Measurements from ENCODE around the gene SURF1.

- TF ChIP-seq, protein P1, sequence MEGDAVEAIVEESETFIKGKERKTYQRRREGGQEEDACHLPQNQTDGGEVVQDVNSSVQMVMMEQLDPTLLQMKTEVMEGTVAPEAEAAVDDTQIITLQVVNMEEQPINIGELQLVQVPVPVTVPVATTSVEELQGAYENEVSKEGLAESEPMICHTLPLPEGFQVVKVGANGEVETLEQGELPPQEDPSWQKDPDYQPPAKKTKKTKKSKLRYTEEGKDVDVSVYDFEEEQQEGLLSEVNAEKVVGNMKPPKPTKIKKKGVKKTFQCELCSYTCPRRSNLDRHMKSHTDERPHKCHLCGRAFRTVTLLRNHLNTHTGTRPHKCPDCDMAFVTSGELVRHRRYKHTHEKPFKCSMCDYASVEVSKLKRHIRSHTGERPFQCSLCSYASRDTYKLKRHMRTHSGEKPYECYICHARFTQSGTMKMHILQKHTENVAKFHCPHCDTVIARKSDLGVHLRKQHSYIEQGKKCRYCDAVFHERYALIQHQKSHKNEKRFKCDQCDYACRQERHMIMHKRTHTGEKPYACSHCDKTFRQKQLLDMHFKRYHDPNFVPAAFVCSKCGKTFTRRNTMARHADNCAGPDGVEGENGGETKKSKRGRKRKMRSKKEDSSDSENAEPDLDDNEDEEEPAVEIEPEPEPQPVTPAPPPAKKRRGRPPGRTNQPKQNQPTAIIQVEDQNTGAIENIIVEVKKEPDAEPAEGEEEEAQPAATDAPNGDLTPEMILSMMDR (conservative IDR thresholded peaks at IDR 0.05; ENCODE audit: low read depth, low read length), result no peak
- TF ChIP-seq EZH2 (IDR thresholded peaks at IDR 0.05; ENCODE audit: low read length, unreplicated experiment), result no peak
Measured at GRCh38 chr9:133304158-133304470, 52.2 kb downstream of the SURF1 start.
